ENCODE data around the gene HIPK2.

The HIPK2 gene

DNA sequence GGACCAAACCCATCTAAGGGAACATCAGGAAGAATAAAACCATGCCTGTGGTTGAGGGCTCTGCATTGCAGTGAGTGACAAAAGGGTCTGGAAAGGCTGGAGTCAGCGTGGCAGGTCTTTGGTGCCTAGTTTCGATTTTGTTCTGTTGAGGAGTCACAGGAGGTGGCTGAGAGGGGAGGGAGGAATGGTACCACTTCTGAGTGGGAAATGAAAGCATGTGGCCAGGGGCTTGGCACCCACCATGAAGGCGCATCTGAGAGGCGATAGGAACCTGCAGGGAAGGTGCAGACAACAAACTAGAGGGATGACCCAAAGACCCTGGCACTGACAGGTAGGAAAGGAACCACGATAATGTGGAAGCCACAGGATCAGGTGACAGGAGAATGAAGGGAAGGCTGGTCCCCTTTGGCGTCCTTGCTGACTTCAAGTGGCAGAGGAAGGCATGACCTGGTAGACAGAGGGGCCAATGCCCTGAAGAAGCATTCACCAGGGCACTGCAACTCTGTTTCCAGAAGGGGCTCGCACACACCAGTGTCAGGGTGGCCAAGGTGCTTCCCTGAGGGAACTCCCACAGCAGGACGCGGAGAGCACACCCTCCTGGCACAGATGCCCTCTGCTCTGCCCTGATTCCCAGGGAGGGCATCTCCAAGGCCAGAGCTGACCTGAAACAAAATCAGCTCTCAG lies 41.7 kb downstream of the HIPK2 start:
- no peak for DNase-seq (ENCODE audit: low read depth in 2 of 2)

DNA sequence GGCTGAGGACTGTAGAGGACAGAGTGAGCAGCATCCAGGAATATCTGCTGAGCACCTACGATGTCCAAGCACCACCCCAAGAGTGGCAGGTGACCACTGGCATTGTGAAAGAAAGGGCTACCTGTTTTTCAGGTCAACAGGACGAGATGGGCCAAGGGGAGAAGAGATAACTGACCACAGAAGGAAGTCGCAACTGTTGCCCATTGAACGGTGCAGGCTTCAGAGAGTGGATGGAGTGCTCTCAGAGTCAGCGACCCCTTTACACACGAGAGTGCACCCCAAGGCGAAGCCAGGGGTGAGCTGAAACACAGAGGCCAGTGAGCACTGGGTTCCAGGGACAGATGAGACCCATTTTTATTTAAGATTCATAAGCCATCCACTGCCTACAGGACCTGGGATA lies 42.3 kb downstream of the HIPK2 start:
- no peak for DNase-seq (ENCODE audit: low read depth in 2 of 2)

DNA sequence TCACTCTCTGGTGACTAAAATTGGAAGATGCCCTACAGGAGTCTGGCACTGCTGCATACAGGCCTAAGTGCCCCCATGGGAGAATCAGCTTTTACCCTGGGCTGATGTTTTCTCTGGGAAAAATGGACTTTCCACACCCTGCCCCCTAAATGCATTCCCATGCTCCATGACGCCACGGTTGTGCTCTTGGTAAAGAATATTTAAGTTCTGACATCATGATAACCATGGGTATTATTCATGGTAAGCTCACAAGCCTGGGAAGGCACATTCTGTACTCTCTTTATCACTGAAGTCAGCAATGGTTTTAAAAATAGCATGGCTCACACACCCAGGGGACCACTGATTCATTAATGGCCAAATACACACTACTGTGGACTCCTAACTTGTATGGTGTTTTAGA lies 43.4 kb downstream of the HIPK2 start:
- no peak for DNase-seq (ENCODE audit: low read depth in 2 of 2)

DNA sequence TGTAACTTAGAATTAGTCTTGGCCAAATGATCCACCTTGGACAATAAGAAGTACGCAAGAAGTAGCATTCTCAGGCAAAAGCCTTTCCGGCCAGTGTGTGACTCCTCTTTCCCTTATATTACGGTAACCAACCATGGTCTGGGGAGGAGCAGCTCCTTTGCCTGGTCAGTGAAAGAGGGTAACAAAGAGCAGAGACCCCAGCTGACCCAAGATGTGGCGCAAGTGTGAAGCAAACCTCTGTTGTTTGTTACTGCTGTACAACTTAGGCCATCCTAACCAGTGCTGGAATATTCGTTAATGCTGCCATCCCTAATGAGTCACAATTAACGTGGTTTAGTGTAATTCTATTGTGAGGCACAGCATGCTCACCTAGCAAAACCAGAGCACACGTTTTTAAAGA lies 44.0 kb downstream of the HIPK2 start:
- no peak for DNase-seq (ENCODE audit: low read depth in 2 of 2)

DNA sequence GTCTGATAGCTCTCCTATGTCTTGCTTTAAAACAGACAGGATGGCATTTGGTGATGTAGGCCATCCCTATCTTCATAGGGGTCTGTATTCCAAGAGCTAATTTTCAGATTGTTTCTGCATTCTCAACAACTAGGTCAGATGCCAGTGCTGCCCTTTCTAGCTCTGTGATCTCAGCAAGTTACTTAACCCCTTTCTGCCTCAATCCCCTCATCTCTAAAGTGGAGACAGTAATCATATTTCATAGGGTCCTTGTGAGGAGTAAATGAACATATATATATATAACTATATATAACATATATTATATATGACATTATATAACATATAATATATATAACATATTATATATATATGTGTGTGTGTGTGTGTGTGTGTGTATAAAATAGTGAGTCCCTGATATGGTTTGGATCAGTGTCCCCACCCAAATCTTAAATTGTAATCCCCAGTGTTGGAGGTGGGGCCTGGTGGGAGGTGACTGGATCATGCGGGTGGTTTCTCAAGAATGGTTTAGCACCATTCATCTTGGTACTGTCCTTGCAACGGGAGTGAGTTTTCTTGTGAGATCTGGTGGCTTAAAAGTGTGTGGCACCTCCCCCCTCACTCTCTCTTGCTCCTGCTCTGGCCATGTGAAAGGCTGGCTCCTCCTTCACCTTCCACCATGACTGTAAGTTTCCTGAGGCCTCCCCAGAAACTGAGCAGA lies 45.2 kb downstream of the HIPK2 start:
- no peak for DNase-seq (ENCODE audit: low read depth in 2 of 2)

DNA sequence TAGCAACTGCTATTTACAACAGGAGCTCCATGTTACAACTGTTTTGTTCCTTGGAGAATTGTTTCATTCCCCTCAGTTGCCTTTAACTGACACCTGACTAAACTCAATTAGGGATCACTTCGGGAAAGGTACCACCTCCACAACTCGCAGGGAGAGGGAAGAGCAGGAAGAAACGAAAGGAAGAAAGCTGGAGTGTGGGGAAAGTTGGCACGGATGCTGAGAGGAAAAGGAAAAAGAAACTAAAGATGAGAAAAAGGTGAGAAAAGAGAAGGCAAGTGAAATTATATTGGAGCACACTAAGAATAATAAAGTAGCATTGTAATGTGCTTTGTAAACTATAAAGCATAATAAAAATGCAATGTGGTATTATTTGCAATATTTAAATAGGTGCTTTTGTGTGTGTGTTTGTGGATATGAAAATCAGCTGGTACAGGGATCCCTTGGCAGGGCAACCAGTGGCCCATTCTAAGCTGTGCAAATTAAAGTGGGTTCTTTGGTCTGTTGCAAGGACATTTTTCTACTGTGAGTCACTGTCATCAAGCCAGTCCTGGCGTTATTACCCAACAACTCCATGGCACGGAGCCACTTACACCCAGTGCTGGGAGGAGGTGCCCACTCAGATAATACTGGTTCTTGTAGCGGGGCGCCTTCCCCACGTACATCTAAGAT lies 45.9 kb downstream of the HIPK2 start:
- DNase-seq (ENCODE audit: low read depth in 2 of 2) = no peak

DNA sequence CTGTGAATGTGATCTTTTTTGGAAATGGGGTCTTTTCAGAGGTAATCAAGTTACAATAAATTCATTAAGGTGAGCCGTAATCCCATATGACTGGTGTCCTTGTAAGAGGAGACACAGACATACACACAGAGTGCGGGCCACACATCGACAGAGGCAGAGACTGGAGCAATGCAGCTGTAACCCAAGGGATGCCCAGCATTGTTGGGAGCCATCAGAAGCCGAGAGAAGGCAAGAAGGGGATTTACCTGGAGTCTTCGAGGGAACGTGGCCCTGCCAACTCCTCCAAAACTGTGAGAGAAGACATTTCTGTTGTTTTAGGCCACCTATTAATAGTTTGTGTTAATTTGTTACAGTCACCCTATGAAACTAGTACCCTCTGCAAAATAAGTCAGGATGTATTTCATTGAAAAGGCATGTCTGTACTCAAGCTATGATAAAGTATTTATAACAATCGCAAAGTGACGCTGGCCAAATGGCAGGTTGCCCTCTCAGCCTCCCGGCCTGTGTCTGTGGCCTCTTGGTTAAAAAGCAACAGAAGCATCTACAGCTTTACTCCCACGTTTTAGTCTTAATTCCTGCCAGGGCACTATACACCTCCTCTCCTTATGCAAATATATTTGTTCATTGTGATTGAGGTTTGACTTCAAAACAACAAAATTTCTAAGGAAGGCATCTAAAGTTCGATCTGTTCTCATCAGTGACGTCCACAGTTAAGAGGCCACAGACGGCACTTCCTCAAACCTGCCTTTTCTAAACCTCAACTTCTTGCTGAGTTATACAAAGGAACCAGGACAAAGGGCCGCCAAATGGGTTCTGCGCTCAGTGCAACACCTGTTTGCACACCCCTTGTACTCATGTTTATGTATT lies 46.8 kb downstream of the HIPK2 start:
- no peak for DNase-seq (ENCODE audit: low read depth in 2 of 2)

DNA sequence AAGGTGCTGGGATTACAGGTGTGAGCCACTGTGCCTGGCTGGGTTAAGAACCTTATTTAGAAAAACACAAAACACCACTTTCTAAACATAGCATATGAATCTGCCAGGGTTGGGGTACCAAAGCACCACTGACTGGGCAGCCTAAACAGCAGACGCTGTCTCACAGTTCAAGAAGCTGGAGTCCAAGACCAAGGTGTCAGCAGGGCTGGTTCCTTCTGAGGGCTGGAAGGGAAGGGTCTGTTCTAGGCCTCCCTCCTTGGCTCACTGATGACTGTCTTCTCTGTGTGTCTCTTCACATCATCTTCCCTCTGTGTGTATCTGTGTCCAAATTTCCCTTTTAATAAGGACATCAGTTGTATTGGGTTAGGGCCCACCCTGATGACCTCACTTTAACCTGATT lies 49.6 kb downstream of the HIPK2 start:
- DNase-seq (ENCODE audit: low read depth in 2 of 2) = no peak

DNA sequence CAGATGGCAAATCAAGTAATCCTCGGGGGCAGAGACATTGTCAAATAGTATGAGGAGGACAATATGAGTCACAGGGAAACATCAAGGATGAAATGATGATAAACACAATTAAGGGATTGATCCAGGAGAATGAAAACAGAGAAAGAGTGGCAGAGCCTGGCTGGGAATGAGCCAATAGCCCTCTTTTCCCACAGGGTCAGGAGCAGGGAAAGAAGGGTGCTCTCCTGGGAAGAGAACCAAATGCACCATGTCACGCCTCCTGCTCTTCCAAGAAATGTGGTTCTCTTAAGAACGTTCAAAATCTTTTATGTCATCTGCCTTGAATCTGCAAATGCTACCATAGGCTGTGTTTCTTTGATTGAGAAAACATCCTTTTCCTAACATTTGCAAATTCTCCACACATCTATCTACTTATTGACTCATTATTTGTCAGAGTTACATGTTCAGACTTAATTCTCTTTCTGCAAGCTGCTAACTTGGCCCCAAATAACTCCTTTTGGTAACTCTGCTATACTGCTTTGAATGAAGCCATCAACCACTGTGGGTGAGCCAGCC lies 50.6 kb downstream of the HIPK2 start:
- no peak for DNase-seq (ENCODE audit: low read depth in 2 of 2)

DNA sequence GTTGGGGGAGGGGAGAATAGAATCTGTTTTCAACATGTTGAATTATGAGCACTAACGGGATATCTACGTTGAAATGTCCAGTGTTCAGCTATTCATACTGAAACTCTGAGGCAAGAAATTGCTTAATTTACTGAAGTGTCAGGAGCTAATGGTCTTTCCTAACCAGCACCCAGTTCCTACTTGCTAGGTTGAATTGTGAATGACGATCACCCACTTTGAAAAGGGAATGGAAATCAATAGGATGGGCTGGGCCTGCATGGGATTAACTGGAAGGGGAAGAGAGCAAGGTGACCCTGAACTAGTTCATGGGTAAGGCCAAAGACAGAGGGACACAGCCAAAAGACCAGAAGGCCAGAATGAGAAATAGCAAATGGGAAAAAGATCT lies 51.3 kb downstream of the HIPK2 start:
- no peak for DNase-seq (ENCODE audit: low read depth in 2 of 2)

DNA sequence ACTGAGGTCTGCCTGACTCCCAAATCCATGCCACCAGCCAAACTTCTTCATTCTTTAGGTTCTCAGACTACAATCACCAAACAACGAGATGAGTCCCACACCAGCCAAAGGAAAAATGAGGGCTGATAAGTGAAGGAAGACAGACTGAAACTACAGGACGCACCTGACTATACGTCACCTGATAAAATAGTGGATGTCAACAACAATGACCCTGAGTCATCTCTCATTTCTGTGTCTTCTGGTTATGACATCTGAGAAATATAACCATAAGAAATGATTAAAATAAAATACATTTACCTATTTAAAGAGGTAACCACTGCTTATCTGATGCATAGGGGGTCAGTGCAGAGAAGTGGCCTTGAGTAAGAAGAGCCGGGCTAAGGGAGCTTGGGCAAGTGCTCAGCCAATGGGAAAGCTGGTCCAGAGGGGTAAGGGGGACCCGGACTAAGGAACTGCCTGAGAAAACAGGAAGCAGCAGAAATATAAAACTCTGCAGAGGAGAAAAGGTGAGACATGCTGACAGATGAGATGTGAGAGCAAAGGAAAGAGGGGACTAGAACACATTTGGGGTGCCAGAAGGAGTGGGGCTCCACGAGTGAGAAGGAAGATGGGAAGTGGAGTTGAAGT lies 51.8 kb downstream of the HIPK2 start:
- DNase-seq (ENCODE audit: low read depth in 2 of 2) = no peak

DNA sequence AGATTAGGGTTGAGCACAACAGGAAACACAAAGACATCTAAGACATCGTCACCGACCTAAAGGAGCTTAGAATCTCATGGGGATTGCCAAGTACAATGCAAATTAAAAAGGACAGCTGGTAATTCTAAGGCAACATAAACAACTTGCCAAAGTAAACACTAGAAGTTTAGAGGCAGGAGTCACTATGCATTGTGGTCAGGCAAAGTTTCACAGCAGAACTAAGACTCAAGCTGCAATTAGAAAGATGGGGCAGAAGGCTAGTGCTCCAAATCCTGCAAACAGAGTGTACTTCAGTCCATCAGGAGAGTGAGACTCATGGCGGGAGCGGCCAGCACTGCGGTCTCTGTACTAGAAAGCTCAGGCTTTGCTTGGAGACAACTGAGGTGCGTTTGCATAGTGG lies 52.7 kb downstream of the HIPK2 start:
- DNase-seq (ENCODE audit: low read depth in 2 of 2) = no peak

DNA sequence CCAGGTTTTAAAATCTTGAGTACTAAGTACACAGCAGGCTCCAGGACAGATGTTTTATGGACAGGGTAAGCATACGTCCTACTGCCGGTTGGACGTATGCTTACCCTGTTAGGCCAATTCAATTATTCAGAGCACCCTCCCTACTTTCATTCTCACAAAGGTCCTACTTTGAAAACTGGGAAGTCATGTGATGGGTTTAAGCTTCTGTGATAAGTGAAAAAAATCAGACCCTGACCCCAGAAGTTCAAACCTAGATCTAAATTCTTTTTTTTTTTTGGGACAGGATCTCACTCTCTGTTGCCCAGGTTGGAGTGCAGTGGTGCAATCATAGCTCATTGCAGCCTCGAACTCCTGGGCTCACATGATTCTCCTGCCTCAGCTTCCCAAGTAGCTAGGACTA lies 55.2 kb downstream of the HIPK2 start:
- no peak for DNase-seq (ENCODE audit: low read depth in 2 of 2)

DNA sequence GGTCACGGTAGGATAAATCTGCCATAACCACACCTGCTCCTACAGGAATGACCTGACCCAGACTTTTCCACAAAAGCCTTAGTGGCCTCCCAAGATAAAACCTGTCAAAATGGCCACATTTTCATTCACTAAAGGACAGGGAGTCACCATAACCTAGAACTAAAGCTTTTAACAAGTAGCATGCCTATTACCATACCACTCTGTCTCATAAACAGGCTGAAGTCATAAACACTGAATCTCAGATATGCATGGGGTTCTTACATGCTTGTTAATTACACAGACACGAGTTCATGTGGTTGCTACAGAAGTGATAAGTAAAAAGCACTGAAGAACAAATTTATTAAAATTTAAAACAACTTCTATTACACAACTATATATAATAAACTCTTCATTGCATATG lies 56.0 kb downstream of the HIPK2 start:
- no peak for DNase-seq (ENCODE audit: low read depth in 2 of 2)

DNA sequence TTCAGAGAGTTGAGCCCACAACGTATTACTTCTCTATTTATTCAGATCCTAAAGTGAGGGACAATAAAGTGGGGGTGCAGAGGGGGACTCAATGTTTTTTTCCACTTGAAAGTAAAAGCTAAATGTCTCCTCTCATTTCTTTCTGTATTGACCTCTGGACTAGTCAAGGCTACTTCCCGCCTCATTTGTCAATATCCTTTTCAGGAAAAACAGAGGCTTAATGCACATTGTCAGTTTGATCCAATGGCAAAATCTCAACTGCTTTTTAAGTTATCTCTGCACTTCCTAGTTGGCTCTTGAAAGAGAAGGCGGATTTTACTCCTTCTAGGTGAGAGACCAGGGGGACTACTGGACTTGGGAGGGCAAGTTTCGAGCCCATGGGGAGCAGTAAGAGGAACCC lies 56.4 kb downstream of the HIPK2 start:
- no peak for DNase-seq (ENCODE audit: low read depth in 2 of 2)

DNA sequence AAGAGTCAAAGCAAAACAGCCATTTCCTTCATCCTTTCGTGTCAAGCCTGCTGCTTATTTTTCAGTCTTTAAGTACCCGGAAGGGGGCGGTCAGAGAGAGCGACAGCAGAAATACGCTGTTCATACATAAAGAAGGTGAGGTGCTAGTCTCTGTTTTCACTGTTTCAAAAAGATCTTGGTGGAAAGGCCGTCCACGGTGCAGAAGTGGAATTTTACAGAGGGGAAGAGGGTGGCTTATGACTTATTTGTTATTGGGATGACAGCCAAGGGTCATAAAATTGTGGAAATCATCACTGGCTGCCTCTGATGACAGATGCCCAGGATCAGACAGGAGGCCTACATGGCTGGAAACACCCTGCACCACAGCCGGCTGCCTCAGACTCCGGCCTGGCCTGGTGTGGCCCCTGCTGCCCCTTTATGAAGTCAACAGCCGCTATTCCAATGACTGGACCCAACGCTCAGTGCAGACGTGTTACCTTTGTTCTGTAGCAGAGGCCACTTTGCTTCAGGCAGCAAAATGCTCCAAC lies 57.0 kb downstream of the HIPK2 start:
- no peak for DNase-seq (ENCODE audit: low read depth in 2 of 2)

DNA sequence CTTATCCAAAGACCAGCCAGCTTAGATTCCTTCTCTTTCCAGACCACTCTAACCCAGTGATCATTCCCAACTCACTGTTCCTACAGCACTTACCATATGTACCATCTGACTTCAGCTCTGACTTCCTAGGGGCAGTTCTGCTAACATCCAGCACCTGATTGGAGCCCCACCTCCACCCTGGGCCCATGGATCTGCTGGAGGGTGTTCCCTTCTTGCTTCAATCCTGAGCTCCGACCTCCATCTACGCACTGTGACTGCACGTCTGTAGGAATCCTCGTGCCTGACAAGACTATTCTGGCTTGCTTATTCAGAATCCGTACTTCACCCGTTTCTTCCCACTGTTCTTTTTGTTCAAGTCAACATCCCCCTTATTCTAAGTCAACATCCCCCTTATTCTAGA lies 57.6 kb downstream of the HIPK2 start:
- DNase-seq (ENCODE audit: low read depth in 2 of 2) = no peak

DNA sequence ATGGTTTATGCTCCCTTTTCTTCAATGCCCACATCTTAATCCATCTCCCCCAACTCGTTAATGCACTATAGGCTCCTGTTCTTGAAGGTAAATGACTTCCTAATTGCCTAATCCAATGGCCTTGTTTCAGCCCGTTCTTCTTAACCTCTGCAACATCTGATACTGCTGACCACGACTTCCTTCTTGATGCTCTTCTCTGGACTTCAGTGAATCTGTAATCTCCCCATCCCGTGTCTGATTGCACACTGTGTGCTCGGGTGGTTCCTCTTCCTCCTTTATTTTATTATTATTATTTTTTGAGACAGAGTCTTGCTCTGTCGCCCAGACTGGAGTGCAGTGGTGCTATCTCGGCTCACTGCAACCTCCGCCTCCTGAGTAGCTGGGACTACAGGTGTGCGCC lies 58.9 kb downstream of the HIPK2 start:
- no peak for DNase-seq (ENCODE audit: low read depth in 2 of 2)

DNA sequence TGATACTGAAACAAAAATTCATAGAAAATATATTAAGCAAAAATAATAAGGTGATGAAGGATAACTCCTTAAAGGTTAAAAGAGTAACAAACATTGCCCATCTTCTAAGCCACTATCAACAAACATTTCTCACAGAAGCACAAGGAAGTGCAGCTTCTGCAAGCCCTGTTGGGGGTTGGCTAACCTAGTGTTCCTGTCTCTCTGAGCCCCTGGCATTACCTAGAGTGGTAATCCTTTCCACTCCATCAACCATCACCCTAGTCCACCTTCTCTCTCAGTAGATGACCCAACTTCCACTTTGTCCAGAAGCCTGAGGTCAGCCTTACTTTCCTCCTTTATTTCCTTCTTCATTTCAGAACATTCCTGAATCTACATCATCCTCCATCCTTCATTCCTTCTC lies 59.7 kb downstream of the HIPK2 start:
- no peak for DNase-seq (ENCODE audit: low read depth in 2 of 2)

DNA sequence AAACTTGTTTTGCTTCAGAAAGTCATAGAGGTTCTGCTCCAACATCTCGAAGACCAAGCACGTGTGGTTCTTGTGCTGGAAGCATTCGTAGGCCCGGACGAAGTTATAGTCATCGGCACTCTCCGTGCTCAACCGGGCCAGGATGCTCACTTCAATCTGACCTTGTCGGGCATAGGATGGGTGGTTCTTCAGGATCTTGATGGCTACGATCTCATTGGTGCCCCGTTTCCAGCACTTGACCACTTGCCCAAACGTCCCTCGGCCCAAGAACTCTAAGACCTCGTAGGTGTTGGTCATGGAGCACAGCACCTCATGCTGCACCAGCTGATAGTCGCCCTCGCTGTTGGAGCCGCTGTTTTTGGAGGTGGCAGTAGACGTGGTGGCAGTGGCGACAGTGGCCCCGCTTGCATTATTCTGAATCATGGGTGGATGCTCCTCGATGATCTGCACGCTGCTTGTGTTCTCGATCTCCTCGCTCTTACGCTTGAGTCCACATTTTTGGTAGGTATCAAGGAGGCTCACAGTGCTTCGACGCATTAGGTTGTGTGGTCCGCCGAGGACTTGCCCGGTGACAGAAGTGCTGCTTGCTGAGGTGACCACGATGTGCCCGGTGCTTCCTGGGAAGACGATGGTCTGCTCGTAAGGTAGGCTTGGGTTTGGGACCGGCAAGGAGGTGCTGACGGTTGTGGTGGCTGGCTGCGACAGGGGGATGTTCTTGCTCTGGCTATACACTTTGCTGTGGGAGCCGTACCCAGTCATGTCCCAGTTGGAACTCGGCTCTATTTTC lies 61.4 kb downstream of the HIPK2 start:
- no peak for DNase-seq (ENCODE audit: low read depth in 2 of 2)
